COLO829 (cell line): ENCODE results near the gene MIER1.

Source experiments
- DNase-seq: peaks from one replicate; pipeline ENCODE4 v3.0.0; 2012; ENCODE audit warnings: low spot score

MIER1 gene

GRCh38 chr1:66999640-67000400, 75.0 kb downstream of the MIER1 start:
- DNase-seq: no peak

- DNase-seq: no peak
These were observed 77.1 kb downstream of the MIER1 start for GRCh38 chr1:67001682-67002425.

- DNase-seq: no peak
These were observed 79.4 kb downstream of the MIER1 start for GRCh38 chr1:67004176-67004575.

- no peak for DNase-seq
These were observed 80.3 kb downstream of the MIER1 start for GRCh38 chr1:67005068-67005467.

- DNase-seq: no peak
These were observed 85.0 kb downstream of the MIER1 start for GRCh38 chr1:67009792-67010191.

- DNase-seq: peak; percentile 19
These were observed 88.8 kb downstream of the MIER1 start for GRCh38 chr1:67013573-67013972.

GRCh38 chr1:67018574-67018973, 93.8 kb downstream of the MIER1 start:
- DNase-seq: no peak

GRCh38 chr1:67019121-67019520, 94.3 kb downstream of the MIER1 start:
- DNase-seq: no peak

- no peak for DNase-seq
These were observed 94.9 kb downstream of the MIER1 start for GRCh38 chr1:67019600-67020136.

GRCh38 chr1:67020304-67020703, 95.5 kb downstream of the MIER1 start:
- DNase-seq: no peak

GRCh38 chr1:67020765-67021164, 96.0 kb downstream of the MIER1 start:
- DNase-seq: no peak

GRCh38 chr1:67029472-67029871, 104.7 kb downstream of the MIER1 start:
- no peak for DNase-seq

GRCh38 chr1:67031121-67031858, 106.5 kb downstream of the MIER1 start:
- no peak for DNase-seq

- DNase-seq: no peak
These were observed 107.1 kb downstream of the MIER1 start for GRCh38 chr1:67031859-67032247.
